GM12864 (cell line): Measurements from ENCODE around the gene BMP2K.
A peak's percentile ranks its signal among the peaks of the same experiment; 100 is the strongest.

ENCODE experiments used
- DNase-seq: peaks from one replicate; pipeline ENCODE4 v3.0.0-alpha.2; 2011; ENCODE audit warnings: low read depth
- H3K4me3 ChIP-seq: 2 replicates; pipeline ENCODE4 v1.5.1; 2011; ENCODE audit warnings: mild to moderate bottlenecking, low read depth, low read length, control low read depth
- TF ChIP-seq, protein P1 (sequence below): IDR thresholded peaks from 2 replicates; pipeline ENCODE4 v1.5.1; 2011; ENCODE audit warnings: low read depth, mild to moderate bottlenecking, moderate library complexity, low read length, control low read depth, inconsistent platforms; ENCODE audit errors: missing control alignments

Gene BMP2K

GRCh38 chr4:78768452-78769180 lies 7.5 kb upstream of the BMP2K start:
- DNase-seq, result no peak
- H3K4me3 ChIP-seq, result no peak overlapping the region
- TF ChIP-seq, protein P1, sequence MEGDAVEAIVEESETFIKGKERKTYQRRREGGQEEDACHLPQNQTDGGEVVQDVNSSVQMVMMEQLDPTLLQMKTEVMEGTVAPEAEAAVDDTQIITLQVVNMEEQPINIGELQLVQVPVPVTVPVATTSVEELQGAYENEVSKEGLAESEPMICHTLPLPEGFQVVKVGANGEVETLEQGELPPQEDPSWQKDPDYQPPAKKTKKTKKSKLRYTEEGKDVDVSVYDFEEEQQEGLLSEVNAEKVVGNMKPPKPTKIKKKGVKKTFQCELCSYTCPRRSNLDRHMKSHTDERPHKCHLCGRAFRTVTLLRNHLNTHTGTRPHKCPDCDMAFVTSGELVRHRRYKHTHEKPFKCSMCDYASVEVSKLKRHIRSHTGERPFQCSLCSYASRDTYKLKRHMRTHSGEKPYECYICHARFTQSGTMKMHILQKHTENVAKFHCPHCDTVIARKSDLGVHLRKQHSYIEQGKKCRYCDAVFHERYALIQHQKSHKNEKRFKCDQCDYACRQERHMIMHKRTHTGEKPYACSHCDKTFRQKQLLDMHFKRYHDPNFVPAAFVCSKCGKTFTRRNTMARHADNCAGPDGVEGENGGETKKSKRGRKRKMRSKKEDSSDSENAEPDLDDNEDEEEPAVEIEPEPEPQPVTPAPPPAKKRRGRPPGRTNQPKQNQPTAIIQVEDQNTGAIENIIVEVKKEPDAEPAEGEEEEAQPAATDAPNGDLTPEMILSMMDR, result no peak

DNA sequence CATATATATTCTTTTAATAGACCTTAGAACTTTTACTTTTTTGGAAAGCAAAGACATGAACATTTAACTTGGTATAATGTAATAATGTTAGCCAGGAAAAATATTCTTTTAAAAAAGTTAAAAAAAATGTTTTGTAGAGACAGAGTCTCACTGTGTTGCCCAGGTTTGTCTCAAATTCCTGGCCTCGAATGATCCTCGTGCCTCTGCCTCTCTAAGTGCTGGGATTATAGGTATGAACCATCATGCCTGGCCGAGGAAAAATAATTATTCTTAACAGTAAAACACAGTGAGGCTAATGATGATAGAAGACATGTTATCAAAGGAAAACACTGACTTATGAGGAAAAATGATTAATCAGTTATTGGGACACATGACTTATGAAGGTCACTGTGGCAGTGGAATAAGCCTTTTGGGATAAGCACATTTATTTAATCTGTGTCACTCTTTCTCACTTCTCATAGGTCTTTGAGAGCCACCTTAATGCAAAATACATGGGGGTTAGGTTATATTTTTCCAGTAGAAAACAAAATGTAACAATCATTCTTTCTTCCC lies 6.0 kb upstream of the BMP2K start:
- no peak for DNase-seq
- TF ChIP-seq, protein P1, result no peak
- no peak overlapping the region for H3K4me3 ChIP-seq

GRCh38 chr4:78772526-78773091 lies 3.5 kb upstream of the BMP2K start:
- no peak for DNase-seq
- TF ChIP-seq, protein P1, result no peak

GRCh38 chr4:78774417-78774816 lies 1.7 kb upstream of the BMP2K start:
- TF ChIP-seq, protein P1, result no peak
- DNase-seq, result no peak
- H3K4me3 ChIP-seq, result no peak overlapping the region; the same call in 1 of the 2 replicates

More at GRCh38 chr4:78772526-78773091, 3.5 kb upstream of the BMP2K start:
- H3K4me3 ChIP-seq, result no peak overlapping the region

GRCh38 chr4:78775303-78776078 lies 659 bp upstream of the BMP2K start:
- H3K4me3 ChIP-seq, result peak overlapping the region; percentile 76
- TF ChIP-seq, protein P1, result no peak
- peak; percentile 62 for DNase-seq

- TF ChIP-seq, protein P1, result peak; percentile 7
- peak overlapping the region; percentile 76 for H3K4me3 ChIP-seq
- no peak for DNase-seq
Measured at GRCh38 chr4:78776729-78777575, 802 bp downstream of the BMP2K start.
